ENCODE measurements around the gene SLF2.

SLF2 gene

GRCh38 chr10:101014230-101014884 is 101.6 kb downstream of the SLF2 start:
- H3K9me3 ChIP-seq (ENCODE audit: insufficient read depth, low read length) = no peaks in the 10 kb centered on the region
- DNase-seq (ENCODE audit: low read depth, low spot score) = no peak
- H3K4me1 ChIP-seq (ENCODE audit: insufficient read depth, insufficient read length) = peaks cover 13% of the 10 kb centered on the region
- H3K9ac ChIP-seq (ENCODE audit: insufficient read length, low read depth) = no peak overlapping the region
- peaks cover 21% of the 10 kb centered on the region for H3K27me3 ChIP-seq (ENCODE audit: insufficient read depth, insufficient read length)
- no peaks in the 10 kb centered on the region for H3K36me3 ChIP-seq (ENCODE audit: insufficient read depth, insufficient read length, low read length)
- H3K4me3 ChIP-seq (ENCODE audit: insufficient read length, low read depth) = no peak overlapping the region
- TF ChIP-seq YY1 (IDR thresholded peaks at IDR 0.05; ENCODE audit: insufficient read depth, insufficient read length) (no peak), ZNF274 (IDR thresholded peaks at IDR 0.05; ENCODE audit: low read depth, low read length) (no peak), SUZ12 (IDR thresholded peaks at IDR 0.05; ENCODE audit: extremely low read depth, insufficient read depth, insufficient read length) (no peak)
